Activated T-helper 1 cell treated with Interleukin-2 at 50 U/mL for 16 hours (primary cell): ENCODE measurements around the gene TOMM7.

Source experiments
- DNase-seq: peaks from one replicate; pipeline ENCODE4 v3.0.0-alpha.2; 2020; ENCODE audit warnings: low read depth

The TOMM7 gene

GRCh38 chr7:22822486-22823141 lies at the start of gene TOMM7:
Gene TOMM7 (minus strand): TSS chr7:22822849. CDS start chr7:22822779, 70 bp downstream.
- DNase-seq, result peak; percentile 81

- no peak for DNase-seq
Measured at GRCh38 chr7:22872096-22872807, 49.6 kb upstream of the TOMM7 start.

GRCh38 chr7:22871661-22872060 lies 49.0 kb upstream of the TOMM7 start:
- no peak for DNase-seq

GRCh38 chr7:22868509-22868908 lies 45.9 kb upstream of the TOMM7 start:
- no peak for DNase-seq

- no peak for DNase-seq
Measured at GRCh38 chr7:22867589-22867988, 44.9 kb upstream of the TOMM7 start.

- DNase-seq, result no peak
Measured at GRCh38 chr7:22867003-22867402, 44.4 kb upstream of the TOMM7 start.

- DNase-seq, result no peak
Measured at GRCh38 chr7:22865602-22865960, 42.9 kb upstream of the TOMM7 start.

- no peak for DNase-seq
Measured at GRCh38 chr7:22864855-22865601, 42.4 kb upstream of the TOMM7 start.

- DNase-seq, result no peak
Measured at GRCh38 chr7:22864301-22864700, 41.7 kb upstream of the TOMM7 start.

GRCh38 chr7:22863156-22863899 lies 40.7 kb upstream of the TOMM7 start:
- no peak for DNase-seq

GRCh38 chr7:22861576-22861975 lies 38.9 kb upstream of the TOMM7 start:
- no peak for DNase-seq

GRCh38 chr7:22860784-22861482 lies 38.3 kb upstream of the TOMM7 start:
- no peak for DNase-seq

- DNase-seq, result no peak
Measured at GRCh38 chr7:22860337-22860736, 37.7 kb upstream of the TOMM7 start.

GRCh38 chr7:22859641-22860290 lies 37.1 kb upstream of the TOMM7 start:
- no peak for DNase-seq

GRCh38 chr7:22858640-22859561 lies 36.3 kb upstream of the TOMM7 start:
- DNase-seq, result no peak

- DNase-seq, result no peak
Measured at GRCh38 chr7:22858274-22858639, 35.6 kb upstream of the TOMM7 start.

- DNase-seq, result no peak
Measured at GRCh38 chr7:22856416-22856815, 33.8 kb upstream of the TOMM7 start.

- no peak for DNase-seq
Measured at GRCh38 chr7:22855049-22855392, 32.4 kb upstream of the TOMM7 start.

GRCh38 chr7:22854158-22855048 lies 31.8 kb upstream of the TOMM7 start:
- DNase-seq, result peak; percentile 67
